HAP-1 (cell line): ENCODE results near the gene PIBF1.
"Not testable (repeated sequence)": the region's sequence is repeated elsewhere in the genome, so short reads cannot be mapped to it uniquely, and the experiment has no call there.

Experiments used
- DNase-seq, 2 experiments: peaks; one replicate each; pipeline ENCODE4 v3.0.0-alpha.2; 2016 to 2020; ENCODE audit warnings: low spot score in 2 of 2
- H3K27me3 ChIP-seq: fragments of 250-450 bp; sonication (Bioruptor Pico); 2 replicates; pipeline ENCODE4 v1.5.1; 2020; ENCODE audit warnings: low read depth, mild to moderate bottlenecking, moderate library complexity
- H3K36me3 ChIP-seq: fragments of 250-450 bp; sonication (Bioruptor Pico); replicated peaks from 2 replicates; pipeline ENCODE4 v1.5.1; 2020; ENCODE audit warnings: mild to moderate bottlenecking
- H3K4me1 ChIP-seq: fragments of 250-450 bp; sonication (Bioruptor Pico); 2 replicates; pipeline ENCODE4 v1.5.1; 2020; ENCODE audit warnings: mild to moderate bottlenecking
- H3K4me3 ChIP-seq: fragments of 250-450 bp; sonication (Bioruptor Pico); 2 replicates; pipeline ENCODE4 v1.5.1; 2020; ENCODE audit warnings: mild to moderate bottlenecking, moderate library complexity
- H3K9me3 ChIP-seq: fragments of 250-450 bp; sonication (Bioruptor Pico); 2 replicates; pipeline ENCODE4 v1.5.1; 2020; ENCODE audit warnings: mild to moderate bottlenecking, moderate library complexity
- in situ Hi-C: fragments of 300-500 bp; cut with MboI; formaldehyde crosslinking; loops from 3 replicates; pipeline ENCODE4 v1.14.3; 2020; ENCODE audit warnings: low sequenced_read_pairs, inconsistent platforms, mixed read lengths

PIBF1 gene

GRCh38 chr13:73034901-73035300 is 253.0 kb downstream of the PIBF1 start:
- H3K4me1 ChIP-seq = peaks cover 21% of the 10 kb centered on the region
- H3K9me3 ChIP-seq = no peaks in the 10 kb centered on the region
- in situ Hi-C loops = no loop called here
- DNase-seq = peak in 1 of 2 experiments; percentile 44
- H3K27me3 ChIP-seq = no peaks in the 10 kb centered on the region
- H3K4me3 ChIP-seq = no peak overlapping the region
- no peaks in the 10 kb centered on the region for H3K36me3 ChIP-seq

- H3K27me3 ChIP-seq = no peaks in the 10 kb centered on the region
- DNase-seq = peak in 1 of 2 experiments; percentile 57
- in situ Hi-C loops = no loop called here
Measured at GRCh38 chr13:73035660-73036059, 253.7 kb downstream of the PIBF1 start.

DNA sequence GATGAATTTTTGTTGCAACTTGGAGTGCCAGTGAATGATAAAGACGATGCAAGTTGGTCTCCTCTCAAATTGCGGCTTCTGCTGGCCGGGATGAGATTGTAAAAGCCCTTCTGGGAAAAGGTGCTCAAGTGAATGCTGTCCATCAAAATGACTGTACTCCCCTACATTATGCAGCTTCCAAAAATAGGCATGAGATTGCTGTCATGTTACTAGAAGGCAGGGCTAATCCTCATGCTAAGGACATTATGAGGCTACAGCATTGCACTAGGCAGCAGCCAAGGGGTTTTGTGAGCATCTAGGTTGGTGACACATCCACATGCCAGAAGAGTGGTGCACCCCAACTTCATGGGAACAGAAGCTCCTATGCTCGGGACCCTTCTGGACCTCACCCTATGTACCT is 254.6 kb downstream of the PIBF1 start:
- peaks cover 21% of the 10 kb centered on the region for H3K4me1 ChIP-seq
- no peaks in the 10 kb centered on the region for H3K36me3 ChIP-seq
- in situ Hi-C loops = no loop called here
- DNase-seq = no peak
- H3K9me3 ChIP-seq = no peaks in the 10 kb centered on the region
- H3K4me3 ChIP-seq = no peak overlapping the region
- H3K27me3 ChIP-seq = no peaks in the 10 kb centered on the region

More at GRCh38 chr13:73035660-73036059, 253.7 kb downstream of the PIBF1 start:
- no peaks in the 10 kb centered on the region for H3K9me3 ChIP-seq
- no peak overlapping the region for H3K4me3 ChIP-seq
- H3K4me1 ChIP-seq = peaks cover 21% of the 10 kb centered on the region
- no peaks in the 10 kb centered on the region for H3K36me3 ChIP-seq

DNA sequence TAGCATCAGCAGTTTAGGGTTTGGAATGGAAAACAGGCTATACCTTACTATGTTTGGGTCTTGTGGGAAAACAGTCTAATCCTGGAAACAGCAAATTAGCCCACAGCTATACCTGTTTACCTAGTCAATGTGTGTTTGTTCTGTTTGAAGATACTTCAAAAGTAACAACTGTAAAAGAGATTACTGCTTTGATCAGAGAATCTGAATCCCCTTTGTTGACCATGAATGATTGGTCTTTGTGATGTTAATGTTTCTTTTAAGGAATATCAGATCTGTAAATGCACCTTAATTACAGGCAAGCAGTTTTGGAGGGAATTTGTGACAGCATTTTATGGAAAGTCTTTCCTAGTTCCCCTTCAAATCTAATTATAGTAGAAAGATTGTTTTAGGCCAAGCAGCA is 256.1 kb downstream of the PIBF1 start:
- H3K4me1 ChIP-seq = peaks cover 21% of the 10 kb centered on the region
- no peak overlapping the region for H3K4me3 ChIP-seq
- no peaks in the 10 kb centered on the region for H3K9me3 ChIP-seq
- H3K27me3 ChIP-seq = no peaks in the 10 kb centered on the region
- DNase-seq = peak in 1 of 2 experiments; percentile 59
- no peaks in the 10 kb centered on the region for H3K36me3 ChIP-seq
- in situ Hi-C loops = no loop called here

DNA sequence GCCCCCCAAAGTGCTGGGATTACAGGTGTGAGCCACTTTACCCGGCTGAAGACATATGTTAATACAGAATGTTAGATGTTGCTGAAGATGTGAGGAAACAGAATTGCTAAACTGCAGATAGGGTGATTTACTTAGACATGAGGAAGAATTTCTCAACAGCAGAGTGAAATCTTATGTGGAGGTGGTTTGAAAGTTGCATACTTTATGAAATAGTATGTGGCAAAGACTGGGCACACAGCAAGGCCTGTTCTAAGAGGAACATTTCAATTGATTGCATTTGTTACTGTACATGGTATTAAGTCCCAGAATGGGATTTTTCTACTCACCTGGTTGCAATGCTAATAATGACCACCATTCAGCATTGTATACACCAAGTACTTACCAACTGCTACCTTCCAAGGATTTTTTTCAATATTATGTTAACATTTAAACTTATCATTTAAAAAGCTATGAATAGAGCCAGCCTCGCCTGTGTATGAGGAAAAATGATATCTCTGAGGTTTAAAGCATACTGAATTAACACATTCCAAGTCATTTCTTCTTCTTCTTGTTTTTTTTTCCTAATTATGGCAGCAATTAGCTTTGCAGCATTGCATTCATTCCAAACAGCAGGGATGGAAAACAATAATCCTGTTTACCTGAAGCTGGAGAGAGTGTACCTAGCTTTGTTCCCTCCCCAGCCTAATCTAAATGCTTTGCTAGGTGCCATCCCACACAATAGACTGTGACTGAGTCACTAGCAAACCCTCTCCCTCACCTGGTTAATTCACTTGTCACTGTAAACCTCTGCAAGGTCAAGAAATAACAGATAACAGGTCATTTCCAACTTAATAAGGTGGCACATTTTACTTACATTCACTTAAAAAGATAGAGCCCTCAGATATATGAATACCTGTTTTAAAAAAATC is 257.5 kb downstream of the PIBF1 start:
- no peak overlapping the region for H3K4me3 ChIP-seq
- no peak for DNase-seq
- in situ Hi-C loops = no loop called here

DNA sequence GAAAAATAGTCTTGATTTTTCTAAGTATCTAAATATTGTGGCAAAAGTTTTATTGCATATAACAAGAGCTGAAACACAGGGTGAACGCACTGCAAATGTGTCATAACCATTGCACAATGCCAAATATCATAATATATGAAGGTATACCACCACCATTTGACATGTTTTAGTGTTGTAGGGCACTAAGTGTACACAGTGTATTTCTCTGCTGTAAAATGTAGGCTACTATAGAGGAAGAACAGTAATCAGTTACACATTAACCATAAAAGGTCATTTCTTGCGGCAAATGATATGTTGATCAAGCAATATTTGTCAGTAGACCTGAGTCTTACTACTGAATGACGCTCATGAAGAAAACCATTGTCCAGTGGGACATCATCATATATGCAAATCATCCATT is 258.6 kb downstream of the PIBF1 start:
- Histone ChIP-seq H3K9me3 (no peaks in the 10 kb centered on the region), H3K4me3 (no peak overlapping the region), H3K27me3 (no peaks in the 10 kb centered on the region), H3K36me3 (no peaks in the 10 kb centered on the region), H3K4me1 (peaks cover 13% of the 10 kb centered on the region)
- in situ Hi-C loops = no loop called here
- DNase-seq = no peak

More for the DNA sequence above, 257.5 kb downstream of the PIBF1 start:
- Histone ChIP-seq H3K9me3 (no peaks in the 10 kb centered on the region), H3K36me3 (no peaks in the 10 kb centered on the region), H3K4me1 (peaks cover 21% of the 10 kb centered on the region), H3K27me3 (no peaks in the 10 kb centered on the region)

DNA sequence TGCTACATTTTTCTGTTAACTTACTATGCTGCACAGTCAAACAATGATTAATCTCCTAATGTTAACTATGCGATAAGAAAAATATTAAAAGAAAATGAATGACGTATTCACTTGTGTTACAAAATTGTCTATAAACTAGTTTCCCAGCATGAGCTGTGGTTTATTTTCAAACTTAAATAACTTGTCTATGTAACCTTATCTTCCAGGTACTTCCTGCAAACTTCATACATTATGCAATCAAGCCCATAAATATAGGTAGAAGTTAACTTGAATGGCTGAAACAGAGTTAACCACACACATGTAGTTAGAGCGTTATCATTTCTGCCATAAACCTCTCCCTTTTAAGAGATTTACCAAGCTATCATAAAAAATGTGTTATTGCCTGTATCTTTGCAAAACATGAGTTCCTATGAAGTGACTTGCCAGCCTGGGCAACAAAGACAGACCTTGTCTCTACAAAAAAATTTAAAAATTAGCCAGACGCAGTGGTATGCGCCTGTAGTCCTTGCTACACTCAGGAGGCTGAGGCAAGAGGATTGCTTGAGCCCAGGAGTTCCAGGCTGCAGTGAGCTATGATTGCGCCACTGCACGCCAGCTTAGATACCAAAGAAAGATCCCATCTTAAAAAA is 259.1 kb downstream of the PIBF1 start:
- peaks cover 10% of the 10 kb centered on the region for H3K4me1 ChIP-seq
- no peak for DNase-seq
- no peaks in the 10 kb centered on the region for H3K36me3 ChIP-seq
- H3K4me3 ChIP-seq = no peak overlapping the region
- no peaks in the 10 kb centered on the region for H3K9me3 ChIP-seq
- H3K27me3 ChIP-seq = no peaks in the 10 kb centered on the region
- in situ Hi-C loops = no loop called here

GRCh38 chr13:73045031-73045430 is 263.1 kb downstream of the PIBF1 start:
- Histone ChIP-seq H3K9me3 (no peaks in the 10 kb centered on the region), H3K4me1 (no peaks in the 10 kb centered on the region; the same call in none of the 2 replicates), H3K27me3 (no peaks in the 10 kb centered on the region), H3K36me3 (no peaks in the 10 kb centered on the region), H3K4me3 (no peak overlapping the region)
- in situ Hi-C loops = no loop called here
- no peak for DNase-seq

- H3K4me1 ChIP-seq, DNase-seq, in situ Hi-C loops, H3K9me3 ChIP-seq, H3K36me3 ChIP-seq, H3K4me3 ChIP-seq, H3K27me3 ChIP-seq: not testable (repeated sequence)
Measured at GRCh38 chr13:73048615-73049014, 266.7 kb downstream of the PIBF1 start.

GRCh38 chr13:73054712-73055111 is 272.8 kb downstream of the PIBF1 start:
- peak; percentile 82 to 99 for DNase-seq
- in situ Hi-C loops = loop anchor here (25.0 kb wide), 2 partner anchors 217 to 358 kb away; no protein-coding TSS in a partner anchor
- H3K4me3 ChIP-seq = no peak overlapping the region
- H3K9me3 ChIP-seq = no peaks in the 10 kb centered on the region
- no peaks in the 10 kb centered on the region for H3K27me3 ChIP-seq
- H3K36me3 ChIP-seq = no peaks in the 10 kb centered on the region
- peaks cover 40% of the 10 kb centered on the region for H3K4me1 ChIP-seq

GRCh38 chr13:73055813-73056564 is 274.1 kb downstream of the PIBF1 start:
- peak; percentile 19 to 72 for DNase-seq
- no peaks in the 10 kb centered on the region for H3K9me3 ChIP-seq
- no peaks in the 10 kb centered on the region for H3K27me3 ChIP-seq
- no peaks in the 10 kb centered on the region; the same call in 1 of the 2 replicates for H3K36me3 ChIP-seq
- in situ Hi-C loops = loop anchor here (25.0 kb wide), 2 partner anchors 219 to 356 kb away; no protein-coding TSS in a partner anchor
- H3K4me1 ChIP-seq = peaks cover 40% of the 10 kb centered on the region
- H3K4me3 ChIP-seq = no peak overlapping the region

- H3K27me3 ChIP-seq = no peaks in the 10 kb centered on the region
- no peak overlapping the region for H3K4me3 ChIP-seq
- in situ Hi-C loops = loop anchor here (25.0 kb wide), 2 partner anchors 219 to 356 kb away; no protein-coding TSS in a partner anchor
- H3K4me1 ChIP-seq = peaks cover 40% of the 10 kb centered on the region
- no peaks in the 10 kb centered on the region for H3K9me3 ChIP-seq
- DNase-seq = no peak
- H3K36me3 ChIP-seq = no peaks in the 10 kb centered on the region; the same call in 1 of the 2 replicates
Measured at GRCh38 chr13:73056565-73056962, 274.6 kb downstream of the PIBF1 start.

- H3K4me3 ChIP-seq = peak overlapping the region; percentile 69
- no peaks in the 10 kb centered on the region for H3K27me3 ChIP-seq
- H3K36me3 ChIP-seq = peaks cover 7% of the 10 kb centered on the region
- peaks cover 48% of the 10 kb centered on the region for H3K4me1 ChIP-seq
- H3K9me3 ChIP-seq = no peaks in the 10 kb centered on the region
- in situ Hi-C loops = loop anchor here (25.0 kb wide), 2 partner anchors 220 to 355 kb away; no protein-coding TSS in a partner anchor
- DNase-seq = no peak
Measured at GRCh38 chr13:73057284-73058063, 275.5 kb downstream of the PIBF1 start.
